Left colon (tissue), 2 donors: ENCODE results near the gene C1orf185. TPM values are rescaled to one million over a fixed set of nuclear protein-coding genes. Genes with fewer than 3 reads are reported as not detected.

Experiments used
- ATAC-seq: fragments of 200-7000 bp; cut with Tn5 transposase; one replicate; pipeline ENCODE4 v1.9.1; 2020; ENCODE audit warnings: mild to moderate bottlenecking, moderate library complexity
- DNase-seq, 2 donors: peaks; one replicate each; pipeline ENCODE4 v3.0.0-alpha.2; 2020
- intact Hi-C, 2 donors: fragments of 100-400 bp; cut with DNase I in 1 of 2; cut with micrococcal nuclease in 1 of 2; formaldehyde crosslinking; loops; one replicate each; pipeline versions ENCODE4 v1.11.2 to v1.14.0; 2022; cut with DNase I, micrococcal nuclease
- microRNA-seq, 2 donors: library from miRNA; unstranded; fragments of <30 nt; microRNA quantifications; one replicate each; pipeline versions ENCODE4 v1.1.0 to v1.2.0, GENCODE V29; 2020
- total RNA-seq, 2 donors: library from RNA; stranded (reverse); fragmentation: NEBNext Ultra II Directional; extraction: Animal tissue kit (Norgen Biotek cat#: 25700); gene quantifications; one replicate each; pipeline ENCODE4 v1.2.1, GENCODE V29; 2021
- donor health status: DM: no; HTN: no; CAD: no.
- donor health status: DM: yes; HTN: yes; CAD: no.

The C1orf185 gene
- total RNA-seq, 2 donors from 2014 or later: not detected

GRCh38 chr1:51190961-51191360, 88.9 kb downstream of the C1orf185 start:
- intact Hi-C loops: loop anchor here in 1 of 2 donors (5.0 to 10.0 kb wide), 2 partner anchors 104 to 414 kb away; no protein-coding TSS in a partner anchor
- ATAC-seq (no peak), DNase-seq (no peak)

- DNase-seq (peak; percentile 44 to 72), ATAC-seq (peak; percentile 70)
- intact Hi-C loops: loop anchor here in 1 of 2 donors (5.0 to 10.0 kb wide), 2 partner anchors 102 to 415 kb away; no protein-coding TSS in a partner anchor
Observed at GRCh38 chr1:51192213-51192843, 90.3 kb downstream of the C1orf185 start.

GRCh38 chr1:51193564-51193963, 91.5 kb downstream of the C1orf185 start:
- intact Hi-C loops: loop anchor here in 1 of 2 donors (5.0 to 10.0 kb wide), 2 partner anchors 101 to 416 kb away; no protein-coding TSS in a partner anchor
- DNase-seq (no peak), ATAC-seq (no peak)

Small RNA genes within 50 kb of the gene (microRNA-seq; reads per million reads assigned to microRNA genes)
- gene MIR4421 (0 reads per million in 2 donors), gene MIR6500 (0 reads per million in 2 donors)

Other genes with a start within 250 kb of the C1orf185 start
- 10 to 100 TPM; 48.8 to 52.6 TPM for gene FAF1, start 142.0 kb upstream of the C1orf185 start, total RNA-seq
- 1 to 10 TPM; 5.8 to 6.4 TPM for gene CDKN2C, start 132.0 kb upstream of the C1orf185 start, total RNA-seq
- 100 to 1,000 TPM in 1 of 2 donors, 10 to 100 TPM in 1; 69.6 to 109 TPM for gene RNF11, start 134.0 kb downstream of the C1orf185 start, total RNA-seq
- 100 to 1,000 TPM in 1 of 2 donors, 10 to 100 TPM in 1; 80.4 to 114 TPM for gene TTC39A, start 228.3 kb downstream of the C1orf185 start, total RNA-seq